HuH-7 (cell line): Measurements from ENCODE around the gene SLC26A4.

Experiments used
- DNase-seq: peaks from one replicate; pipeline ENCODE4 v3.0.0; 2011; ENCODE audit warnings: low spot score

Gene SLC26A4

DNA sequence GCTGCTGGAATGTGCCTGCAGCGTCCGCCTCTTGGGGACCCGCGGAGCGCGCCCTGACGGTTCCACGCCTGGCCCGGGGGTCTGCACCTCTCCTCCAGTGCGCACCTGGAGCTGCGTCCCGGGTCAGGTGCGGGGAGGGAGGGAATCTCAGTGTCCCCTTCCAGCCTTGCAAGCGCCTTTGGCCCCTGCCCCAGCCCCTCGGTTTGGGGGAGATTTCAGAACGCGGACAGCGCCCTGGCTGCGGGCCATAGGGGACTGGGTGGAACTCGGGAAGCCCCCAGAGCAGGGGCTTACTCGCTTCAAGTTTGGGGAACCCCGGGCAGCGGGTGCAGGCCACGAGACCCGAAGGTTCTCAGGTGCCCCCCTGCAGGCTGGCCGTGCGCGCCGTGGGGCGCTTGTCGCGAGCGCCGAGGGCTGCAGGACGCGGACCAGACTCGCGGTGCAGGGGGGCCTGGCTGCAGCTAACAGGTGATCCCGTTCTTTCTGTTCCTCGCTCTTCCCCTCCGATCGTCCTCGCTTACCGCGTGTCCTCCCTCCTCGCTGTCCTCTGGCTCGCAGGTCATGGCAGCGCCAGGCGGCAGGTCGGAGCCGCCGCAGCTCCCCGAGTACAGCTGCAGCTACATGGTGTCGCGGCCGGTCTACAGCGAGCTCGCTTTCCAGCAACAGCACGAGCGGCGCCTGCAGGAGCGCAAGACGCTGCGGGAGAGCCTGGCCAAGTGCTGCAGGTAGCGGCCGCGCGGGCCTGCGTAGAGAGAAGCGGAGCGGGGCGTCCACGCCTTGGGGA is 645 bp downstream of the SLC26A4 start:
- DNase-seq, result peak; percentile 70

DNA sequence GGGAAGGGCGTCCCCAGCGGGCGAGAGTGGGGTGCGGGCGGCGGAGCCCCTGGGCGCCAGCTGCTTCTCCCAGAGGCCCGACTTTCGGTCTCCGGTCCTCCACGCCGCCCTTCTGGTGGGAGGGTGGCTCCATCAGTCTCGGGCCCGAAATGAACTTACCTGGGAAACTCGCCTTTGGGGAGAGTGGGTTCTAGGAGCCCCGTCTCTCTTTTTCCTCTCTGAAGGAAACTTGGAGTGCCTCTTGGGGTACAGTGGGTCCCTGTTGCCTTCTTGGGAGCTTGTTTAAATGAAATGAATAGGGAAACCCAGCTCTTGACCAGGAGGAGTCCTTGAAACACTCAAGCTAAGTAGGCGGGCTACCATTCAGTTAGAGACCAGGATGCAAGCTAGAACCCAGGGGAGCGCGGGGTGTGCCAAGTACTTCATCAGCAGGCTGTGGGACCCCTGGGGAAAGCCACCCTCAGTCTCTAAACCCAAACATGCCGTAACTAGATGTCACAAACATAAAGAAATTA is 1.3 kb downstream of the SLC26A4 start:
- DNase-seq, result peak; percentile 39

DNA sequence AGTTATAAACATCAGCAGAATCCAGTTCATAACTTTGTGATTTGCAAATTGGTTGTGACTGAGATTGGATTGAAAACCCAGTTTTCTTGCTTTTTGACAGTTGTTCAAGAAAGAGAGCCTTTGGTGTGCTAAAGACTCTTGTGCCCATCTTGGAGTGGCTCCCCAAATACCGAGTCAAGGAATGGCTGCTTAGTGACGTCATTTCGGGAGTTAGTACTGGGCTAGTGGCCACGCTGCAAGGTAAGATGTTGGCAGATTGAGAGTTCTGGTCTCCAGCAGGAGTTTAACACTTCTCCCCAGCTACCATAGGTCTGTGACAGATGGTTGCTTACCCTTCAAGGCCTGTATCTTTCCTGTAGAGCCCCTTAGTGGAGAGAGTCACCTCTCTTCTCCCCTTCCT is 2.6 kb downstream of the SLC26A4 start:
- DNase-seq, result no peak

DNA sequence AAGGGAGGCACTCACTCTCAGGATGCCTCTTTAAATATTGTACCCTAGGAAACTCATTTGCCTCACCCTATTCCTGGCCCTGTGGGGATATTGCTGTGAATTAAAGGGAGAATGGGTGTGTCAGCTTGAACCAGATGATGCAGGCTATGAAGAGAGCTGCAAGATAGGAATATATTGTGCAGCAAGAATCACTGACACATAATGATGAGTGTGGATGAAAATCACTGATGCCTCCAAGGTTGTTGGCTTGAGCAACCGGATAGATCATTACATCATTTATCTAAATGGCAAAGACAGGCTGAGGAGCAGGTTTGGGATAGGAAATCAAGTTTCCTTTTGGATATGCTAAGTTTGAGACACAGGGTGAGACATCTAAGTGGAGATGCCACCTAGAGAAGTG is 6.2 kb downstream of the SLC26A4 start:
- no peak for DNase-seq

DNA sequence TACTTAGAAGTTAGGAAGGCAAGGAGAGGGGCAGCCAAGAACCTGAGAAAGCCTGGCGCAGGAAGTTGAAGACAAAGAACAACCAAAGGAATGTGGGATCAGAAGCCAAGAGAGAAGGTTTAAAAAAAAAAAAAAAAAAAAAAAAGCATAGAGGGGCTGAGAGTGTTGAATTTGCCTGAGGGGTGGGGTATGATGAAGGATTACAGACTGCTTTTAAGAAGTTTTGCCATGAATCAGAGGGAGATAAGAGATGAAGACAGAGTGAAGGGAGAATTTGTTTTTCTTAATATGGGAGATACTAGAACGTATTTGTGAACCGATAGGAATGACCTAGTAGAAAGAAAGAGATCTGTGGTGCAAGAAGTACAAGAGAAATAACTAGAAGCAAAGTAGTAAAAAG is 6.7 kb downstream of the SLC26A4 start:
- DNase-seq, result no peak

DNA sequence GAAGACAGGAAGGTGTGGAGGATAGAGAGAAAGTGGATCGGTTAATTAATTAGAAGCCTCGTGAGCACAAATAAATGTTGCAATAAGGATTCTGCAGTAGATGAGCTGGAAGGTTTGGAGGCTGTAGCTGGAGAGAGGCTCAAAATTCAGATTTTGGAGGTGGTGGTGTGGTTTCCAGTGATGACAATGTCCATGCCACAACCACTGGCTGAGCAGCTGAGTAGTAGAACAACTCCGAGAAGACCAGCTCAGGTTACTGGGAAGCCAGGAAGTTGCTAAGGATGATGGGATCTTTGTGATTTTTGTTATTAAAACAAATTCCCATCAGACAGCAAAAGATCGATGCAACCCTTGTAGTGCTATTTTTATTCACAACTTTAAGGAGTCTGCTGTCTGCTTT is 7.7 kb downstream of the SLC26A4 start:
- no peak for DNase-seq

DNA sequence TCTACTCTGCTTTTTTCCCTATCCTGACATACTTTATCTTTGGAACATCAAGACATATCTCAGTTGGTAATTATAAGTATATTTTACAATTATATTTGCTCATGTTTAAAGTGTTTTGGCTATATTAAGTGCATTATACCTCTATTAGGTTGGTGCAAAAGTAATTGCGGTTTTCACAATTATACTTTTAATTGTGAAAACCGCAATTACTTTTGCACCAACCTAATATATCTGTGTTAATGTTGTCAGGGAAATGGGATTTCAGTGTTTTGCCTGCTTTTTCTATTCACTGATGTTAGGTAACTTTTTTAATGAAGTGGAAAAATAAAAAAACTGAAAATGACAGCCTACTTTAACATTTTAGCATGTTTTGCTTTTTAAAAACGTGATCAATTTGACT is 11.6 kb downstream of the SLC26A4 start:
- DNase-seq, result no peak

DNA sequence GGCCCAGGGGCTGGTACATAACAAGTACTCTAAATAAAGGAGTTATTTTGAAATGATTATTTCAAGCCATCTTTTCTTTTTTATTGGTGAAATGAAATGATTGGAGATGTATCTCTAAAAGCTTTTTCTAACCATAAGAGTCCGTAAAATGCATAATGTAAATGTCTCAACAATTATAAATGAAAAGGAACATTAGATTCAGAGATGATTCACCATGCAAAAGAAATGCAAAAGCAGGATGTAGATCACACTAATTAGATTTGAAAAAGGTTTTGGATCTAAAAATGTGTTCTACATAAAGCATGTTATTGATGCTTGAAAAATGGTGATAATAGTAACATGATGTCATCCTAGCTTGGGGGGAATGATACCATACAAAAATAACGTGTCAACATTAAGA is 15.6 kb downstream of the SLC26A4 start:
- DNase-seq, result no peak

DNA sequence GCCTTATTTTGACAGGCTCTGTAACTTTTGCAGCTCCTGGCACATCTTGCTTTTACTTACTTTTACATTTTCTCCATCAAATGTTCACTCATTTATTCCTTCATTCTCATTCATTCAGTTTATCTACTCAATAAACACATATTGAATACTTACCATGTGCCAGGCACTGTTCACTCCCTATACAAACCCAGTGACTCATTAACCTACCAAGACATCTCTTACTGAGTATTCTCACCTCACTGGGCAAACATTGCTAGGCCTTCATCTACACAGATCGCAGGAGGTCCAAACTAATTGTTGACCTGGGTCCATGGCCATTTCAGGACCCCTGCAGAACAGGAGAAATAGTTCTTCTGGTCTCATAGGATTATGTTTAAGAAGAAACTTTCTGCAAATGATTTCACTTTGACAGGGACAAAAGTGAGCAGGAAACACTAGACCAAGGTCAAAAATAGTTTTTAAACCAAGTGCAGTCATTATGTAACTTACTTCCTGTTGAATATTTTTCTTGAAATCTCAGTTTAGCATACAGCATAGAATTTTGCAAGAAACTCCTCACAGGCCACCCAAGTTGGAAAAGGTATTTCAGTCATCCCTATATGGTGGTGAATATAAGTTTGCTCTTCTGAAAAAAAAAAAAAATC is 17.6 kb downstream of the SLC26A4 start:
- no peak for DNase-seq

DNA sequence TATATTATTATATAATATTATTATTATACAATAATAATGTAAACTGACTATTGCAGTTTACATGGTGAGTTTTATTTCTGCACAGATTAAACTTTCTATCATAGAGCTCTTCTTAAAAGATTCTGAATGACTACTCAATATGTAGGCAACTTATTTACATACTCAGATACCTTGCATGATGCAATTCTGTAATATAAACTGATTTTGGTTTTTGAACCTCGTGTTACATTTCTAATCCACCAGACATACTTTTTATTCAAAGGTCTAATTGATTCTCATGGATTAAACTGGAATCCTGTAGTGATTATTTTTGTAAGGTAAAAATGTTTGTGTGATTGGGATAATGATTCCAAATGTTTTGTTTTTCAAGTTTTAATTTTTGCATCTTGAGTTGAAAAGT is 19.9 kb downstream of the SLC26A4 start:
- DNase-seq, result no peak

DNA sequence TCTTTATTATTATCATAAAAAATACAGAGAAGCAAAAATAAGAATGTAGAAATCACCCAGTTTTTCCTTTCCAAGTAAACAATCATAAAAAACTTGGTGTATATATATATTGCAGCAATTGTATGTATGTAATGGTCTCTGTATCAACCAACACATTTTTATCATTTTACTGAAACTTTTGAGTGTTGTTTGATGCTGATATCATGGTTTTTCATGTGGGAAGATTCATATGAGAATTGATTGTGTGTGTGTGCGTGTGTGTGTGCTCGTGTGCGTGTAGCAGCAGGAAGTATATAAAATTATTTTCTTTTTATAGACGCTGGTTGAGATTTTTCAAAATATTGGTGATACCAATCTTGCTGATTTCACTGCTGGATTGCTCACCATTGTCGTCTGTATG is 22.3 kb downstream of the SLC26A4 start:
- DNase-seq, result no peak

DNA sequence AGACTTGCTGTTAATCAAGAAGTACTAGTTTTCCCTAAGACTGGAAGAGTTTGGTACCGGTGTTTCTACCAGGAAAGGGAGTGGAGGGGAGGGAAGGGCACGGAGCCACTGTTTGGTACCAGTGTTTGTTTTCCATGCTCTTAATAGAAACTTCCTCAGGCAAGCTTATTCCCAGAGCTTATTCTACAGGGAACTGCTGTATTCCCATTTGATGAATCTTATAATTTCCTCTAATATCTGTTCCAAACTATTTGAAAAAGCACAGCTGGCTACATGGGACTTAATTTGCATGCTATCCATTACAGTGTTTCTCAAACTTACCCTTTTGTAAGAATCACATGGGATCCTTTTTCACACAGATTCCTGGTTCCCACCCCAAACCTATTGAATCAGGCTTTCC is 23.7 kb downstream of the SLC26A4 start:
- no peak for DNase-seq

DNA sequence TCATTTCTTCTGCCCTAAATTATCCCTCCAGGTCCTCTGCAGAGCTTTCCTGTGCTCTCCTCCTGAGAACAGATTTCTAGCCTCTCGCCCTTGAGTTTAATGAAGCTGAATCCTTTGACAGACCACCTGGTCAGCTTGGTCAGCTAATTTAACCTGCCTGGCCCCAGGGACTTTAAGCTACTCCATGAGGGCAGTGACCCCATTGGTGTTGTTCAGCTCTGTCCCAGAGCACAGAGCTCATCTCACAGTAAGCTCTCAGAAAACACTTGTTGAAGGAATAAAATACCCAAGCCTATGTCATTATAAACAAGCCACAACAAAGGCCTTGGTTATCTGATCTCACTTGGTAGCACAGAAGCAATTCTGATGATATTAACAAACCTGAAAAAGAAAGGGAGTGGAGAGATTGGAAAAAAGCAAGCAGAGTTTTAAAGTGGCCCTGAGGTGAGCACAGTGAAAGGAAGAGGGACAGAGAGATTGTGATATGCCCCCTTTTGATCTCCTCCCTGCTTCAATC is 24.4 kb downstream of the SLC26A4 start:
- no peak for DNase-seq

DNA sequence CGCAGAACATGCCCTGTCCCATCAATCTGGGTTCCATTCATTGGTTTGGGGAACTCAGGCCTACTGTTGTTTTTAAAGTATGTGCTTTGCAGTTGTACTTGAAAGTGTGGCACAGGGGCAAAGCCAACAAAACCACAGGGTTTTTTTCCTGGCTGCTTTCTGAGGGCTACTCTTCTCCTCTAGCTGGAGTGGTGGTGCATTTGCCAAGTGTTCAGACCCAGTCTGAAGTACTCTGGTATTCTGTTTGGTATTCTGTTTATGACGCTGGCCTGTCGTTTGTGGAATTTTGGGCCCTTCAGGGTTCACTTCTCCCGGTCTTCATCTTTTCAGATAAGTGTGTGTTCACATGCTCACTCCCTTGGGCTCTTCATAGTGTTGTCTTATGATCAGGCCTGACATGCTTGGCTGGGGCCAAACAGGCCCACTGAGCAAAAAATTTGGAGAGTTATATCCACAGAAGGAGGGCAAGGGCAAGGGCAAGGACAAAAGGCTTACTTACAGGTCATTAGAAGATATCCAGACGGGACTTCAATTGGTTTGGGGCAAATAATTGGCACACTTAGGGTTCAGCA is 26.3 kb downstream of the SLC26A4 start:
- no peak for DNase-seq

DNA sequence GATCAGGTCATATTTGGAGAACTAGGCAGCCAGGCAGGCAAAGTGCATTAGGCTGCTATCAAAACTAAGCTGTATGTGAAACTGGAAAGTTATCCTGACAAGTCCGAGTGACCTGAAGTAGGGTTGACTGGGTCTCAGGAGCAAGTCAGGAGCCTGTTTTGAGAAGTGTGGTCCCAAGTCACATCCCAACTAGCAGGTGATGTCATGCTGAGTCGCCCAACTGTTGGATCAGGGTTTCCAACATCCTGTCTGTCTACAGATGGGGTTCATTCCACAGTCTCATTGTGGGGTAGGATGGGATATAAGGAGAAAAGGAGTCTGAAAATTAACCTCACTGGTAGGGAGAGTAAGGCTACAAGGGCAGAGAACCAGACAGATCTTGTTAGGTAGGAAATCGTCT is 27.0 kb downstream of the SLC26A4 start:
- DNase-seq, result no peak

DNA sequence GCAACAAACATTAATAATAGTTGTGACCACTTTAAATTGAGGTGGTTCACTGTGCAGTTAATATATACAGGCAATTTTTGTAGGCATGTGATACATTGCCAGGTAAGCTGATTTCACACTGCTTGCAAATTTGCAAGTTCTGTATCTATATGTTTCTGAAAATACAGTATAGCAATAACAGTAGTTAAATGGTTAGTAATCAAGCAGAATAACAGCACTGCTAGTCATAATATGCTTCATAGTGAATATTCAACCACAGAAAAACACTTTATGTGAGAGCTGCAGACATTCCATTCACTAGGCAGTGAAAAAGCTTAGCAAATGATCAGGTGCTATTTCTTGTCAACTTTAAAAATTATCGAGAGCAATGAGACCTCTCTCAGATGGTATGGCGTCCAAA is 28.9 kb downstream of the SLC26A4 start:
- DNase-seq, result no peak

DNA sequence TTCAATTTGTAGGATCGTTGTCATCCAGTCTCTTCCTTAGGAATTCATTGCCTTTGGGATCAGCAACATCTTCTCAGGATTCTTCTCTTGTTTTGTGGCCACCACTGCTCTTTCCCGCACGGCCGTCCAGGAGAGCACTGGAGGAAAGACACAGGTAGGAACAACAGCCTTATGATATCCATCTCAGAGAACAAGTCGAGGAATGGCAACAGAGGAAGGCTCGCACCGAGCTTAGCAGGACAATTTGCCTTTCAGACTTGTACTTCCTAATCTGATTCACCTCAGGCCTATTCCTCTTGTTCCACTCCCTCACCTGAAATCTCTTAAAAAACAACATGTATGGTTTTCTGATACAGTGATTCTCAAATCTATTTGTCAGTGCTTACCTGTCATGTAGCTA is 29.5 kb downstream of the SLC26A4 start:
- no peak for DNase-seq

DNA sequence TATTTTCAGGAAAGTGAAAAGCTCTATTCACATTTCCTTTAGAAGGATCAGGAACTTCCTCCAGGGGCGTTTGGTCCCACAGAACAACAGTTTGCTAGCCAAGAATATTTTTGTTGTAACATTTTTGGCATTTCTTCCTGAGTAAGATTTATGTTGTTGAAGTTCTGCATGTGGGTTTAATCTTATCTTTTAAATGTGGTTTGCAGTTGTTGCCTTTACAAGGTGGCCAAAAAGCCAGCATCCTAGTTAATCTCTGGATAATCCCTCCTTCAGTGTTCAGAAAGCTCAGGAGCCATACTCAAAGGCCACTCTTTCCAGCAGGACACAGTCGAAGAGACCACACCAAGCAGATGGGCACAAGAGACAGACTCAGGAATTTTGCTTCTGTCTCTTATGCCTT is 30.0 kb downstream of the SLC26A4 start:
- no peak for DNase-seq

DNA sequence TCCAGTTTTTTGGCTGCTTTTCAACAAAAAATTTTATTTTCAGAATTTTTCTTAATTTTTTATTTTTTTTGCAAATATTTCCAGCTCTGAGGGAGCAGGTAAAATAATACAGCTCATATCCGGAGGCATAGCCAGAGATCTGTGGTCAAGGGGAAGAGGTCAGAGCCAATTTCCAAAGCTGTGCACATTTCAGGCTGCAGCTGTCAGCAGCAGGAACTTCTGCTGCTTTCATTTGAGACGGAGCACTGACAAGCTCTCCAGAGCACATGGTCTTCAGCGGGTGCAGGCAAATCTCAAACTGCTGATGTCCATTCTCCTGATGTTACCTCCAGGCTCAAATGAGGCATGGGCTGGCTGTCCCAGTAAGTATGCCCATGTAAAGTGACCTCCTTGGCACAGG is 31.1 kb downstream of the SLC26A4 start:
- no peak for DNase-seq

DNA sequence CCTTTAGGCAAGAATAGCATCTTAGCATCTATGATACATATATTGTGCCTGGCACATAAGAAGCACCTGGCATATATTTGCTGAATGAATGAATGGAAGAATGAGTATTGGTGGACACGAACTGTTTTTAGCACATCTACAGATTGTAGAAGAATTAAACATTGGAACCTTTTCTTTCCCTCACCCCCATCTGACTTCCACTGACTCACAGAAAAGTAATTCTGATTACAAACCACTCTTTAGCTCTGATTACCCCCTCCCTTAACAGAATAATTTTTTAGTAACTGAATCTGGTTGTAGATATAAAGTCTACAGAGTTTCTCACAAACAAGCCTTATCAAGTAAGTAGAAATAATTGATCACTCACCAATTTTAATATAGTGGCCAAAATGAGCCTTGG is 31.9 kb downstream of the SLC26A4 start:
- no peak for DNase-seq

DNA sequence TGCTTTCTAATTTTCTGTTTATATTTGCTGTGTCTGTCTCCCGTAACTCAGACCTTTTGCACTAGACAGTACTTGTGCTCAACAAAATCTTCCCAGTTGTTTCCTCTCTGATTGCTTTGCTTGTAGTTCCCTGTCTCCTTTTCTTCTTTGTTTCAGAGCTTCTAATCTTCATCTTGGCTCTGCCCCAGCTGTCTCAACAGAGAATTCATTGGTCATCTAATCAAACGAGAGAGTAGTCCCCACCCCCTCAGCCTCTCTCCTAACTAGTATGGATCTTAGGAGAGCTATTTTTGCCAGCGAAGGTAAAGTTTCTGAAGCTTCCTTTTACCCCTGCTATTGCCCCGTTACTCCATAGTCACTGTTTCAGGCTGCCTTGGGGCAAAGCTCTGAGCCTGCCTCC is 32.8 kb downstream of the SLC26A4 start:
- no peak for DNase-seq

DNA sequence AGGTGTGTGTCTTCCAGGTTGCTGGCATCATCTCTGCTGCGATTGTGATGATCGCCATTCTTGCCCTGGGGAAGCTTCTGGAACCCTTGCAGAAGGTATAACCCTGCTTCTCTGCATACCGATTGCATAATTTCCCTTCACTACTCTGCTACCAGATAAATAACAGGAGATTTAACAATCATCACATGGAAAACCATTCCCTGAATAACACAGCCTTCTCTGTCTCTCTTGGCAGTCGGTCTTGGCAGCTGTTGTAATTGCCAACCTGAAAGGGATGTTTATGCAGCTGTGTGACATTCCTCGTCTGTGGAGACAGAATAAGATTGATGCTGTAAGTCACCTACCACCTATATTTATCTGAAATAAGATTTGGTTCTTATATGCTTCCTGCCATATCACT is 33.8 kb downstream of the SLC26A4 start:
- DNase-seq, result no peak

DNA sequence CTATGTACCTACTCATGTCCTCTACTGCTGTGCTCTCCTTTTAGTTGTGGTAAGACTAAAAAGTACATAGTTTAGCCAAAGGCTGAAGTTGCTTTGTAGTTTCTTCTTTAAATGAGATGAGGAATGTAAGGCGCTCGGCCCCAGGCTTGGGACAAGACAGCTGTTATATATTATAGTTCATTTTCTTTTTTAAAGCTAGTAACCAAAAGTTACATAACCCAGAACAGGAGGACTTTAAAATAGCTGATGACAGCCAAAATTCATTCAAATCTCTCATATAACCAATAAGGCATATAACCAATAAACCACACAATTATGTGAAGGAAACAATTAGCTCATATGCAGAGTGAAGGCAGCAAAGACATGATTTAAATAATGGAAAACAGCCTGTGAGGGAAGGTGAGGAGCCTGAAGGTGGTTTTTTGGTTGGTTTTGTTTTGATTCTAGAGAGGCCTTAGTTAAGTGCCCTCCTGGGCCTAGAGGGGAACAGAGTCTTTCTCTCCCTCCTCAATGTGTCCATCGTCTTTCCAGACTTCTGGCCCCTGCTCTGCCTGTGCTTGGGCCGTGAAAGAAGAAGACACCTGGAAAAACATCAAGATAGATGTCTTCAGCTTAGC is 35.8 kb downstream of the SLC26A4 start:
- DNase-seq, result no peak
